Measurements from ENCODE around the gene EEPD1.

GRCh38 chr7:36291387-36292316, 138.6 kb downstream of the EEPD1 start:
- no peak for TF ChIP-seq POLR2A (IDR thresholded peaks at IDR 0.05)
- TF ChIP-seq CTCF (IDR thresholded peaks at IDR 0.05 in 8 of 11, conservative IDR thresholded peaks at IDR 0.05 in 3 of 11): peak; percentile 89 to 98 (median 96)

Measured in spleen (tissue), 7 donors.